Right atrium auricular region (tissue), 2 donors: Measurements from ENCODE around the gene GRB10. TPM values are rescaled to one million over a fixed set of nuclear protein-coding genes. Genes with fewer than 3 reads are reported as not detected.

Source experiments
- DNase-seq: peaks from one replicate; pipeline ENCODE4 v3.0.0-alpha.2; 2019; ENCODE audit warnings: low spot score
- H3K27ac ChIP-seq, 2 donors: fragments of 200-600 bp; sonication (generic); 1 replicate in 1 of 2; 2 replicates in 1 of 2; pipeline ENCODE4 v1.5.1; 2016 to 2019
- H3K27me3 ChIP-seq, 2 donors: fragments of 200-600 bp; sonication (generic); one replicate each; pipeline versions ENCODE4 v1.5.1 to v1.6.0; 2017 to 2019
- H3K36me3 ChIP-seq: fragments of 200-600 bp; sonication (generic); one replicate; pipeline ENCODE4 v1.5.1; 2016
- H3K4me1 ChIP-seq, 2 donors: fragments of 200-600 bp; sonication (generic); one replicate each; pipeline versions ENCODE4 v1.5.1 to v1.6.0; 2017 to 2019
- H3K4me3 ChIP-seq, 2 donors: fragments of 200-600 bp; sonication (generic); 1 replicate in 1 of 2; 2 replicates in 1 of 2; pipeline ENCODE4 v1.5.1; 2017 to 2019; ENCODE audit warnings: mild to moderate bottlenecking in 1 of 2, moderate library complexity in 1 of 2
- H3K9me3 ChIP-seq, 2 donors: fragments of 200-600 bp; sonication (generic); one replicate each; pipeline ENCODE4 v1.5.1; 2019
- total RNA-seq, 2 donors: library from RNA; depleted of rRNA; stranded (reverse); fragments of >200 nt; gene quantifications; one replicate each; pipeline ENCODE4 v1.1.0, GENCODE V29; 2016
- TF ChIP-seq, protein P1 (sequence below), 2 donors: fragments of 200-600 bp; sonication (generic); IDR thresholded peaks; one replicate each; pipeline ENCODE4 v1.5.1; 2019; ENCODE audit warnings: antibody characterized with exemption in 2 of 2

GRB10 gene
- total RNA-seq, 2 donors from 2014 or later: 36.5 to 39.0 TPM

DNA sequence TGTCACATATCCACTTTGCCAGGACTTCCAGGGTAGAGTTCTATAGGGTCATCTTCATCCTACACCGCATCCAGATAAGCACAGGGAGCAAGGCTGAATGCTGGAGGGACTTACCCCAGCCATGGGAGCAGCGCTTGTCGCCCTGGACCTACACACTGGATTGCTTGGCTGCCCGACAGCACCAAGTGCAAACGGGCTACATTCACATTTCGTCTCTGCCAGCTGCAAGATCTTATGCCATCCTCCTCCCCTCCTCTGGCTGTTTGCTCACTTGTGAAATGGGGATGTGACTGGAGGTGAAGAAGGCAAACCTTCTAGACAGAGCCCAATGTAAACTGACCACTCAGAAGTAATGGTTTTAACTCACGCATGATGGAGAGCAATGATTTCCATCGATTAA lies 218.5 kb downstream of the GRB10 start:
- Histone ChIP-seq H3K4me1 (no peaks in the 10 kb centered on the region), H3K27ac (no peak overlapping the region), H3K36me3 (no peaks in the 10 kb centered on the region), H3K4me3 (no peak overlapping the region), H3K9me3 (no peaks in the 10 kb centered on the region), H3K27me3 (no peaks in the 10 kb centered on the region)
- no peak for DNase-seq
- TF ChIP-seq, protein P1, sequence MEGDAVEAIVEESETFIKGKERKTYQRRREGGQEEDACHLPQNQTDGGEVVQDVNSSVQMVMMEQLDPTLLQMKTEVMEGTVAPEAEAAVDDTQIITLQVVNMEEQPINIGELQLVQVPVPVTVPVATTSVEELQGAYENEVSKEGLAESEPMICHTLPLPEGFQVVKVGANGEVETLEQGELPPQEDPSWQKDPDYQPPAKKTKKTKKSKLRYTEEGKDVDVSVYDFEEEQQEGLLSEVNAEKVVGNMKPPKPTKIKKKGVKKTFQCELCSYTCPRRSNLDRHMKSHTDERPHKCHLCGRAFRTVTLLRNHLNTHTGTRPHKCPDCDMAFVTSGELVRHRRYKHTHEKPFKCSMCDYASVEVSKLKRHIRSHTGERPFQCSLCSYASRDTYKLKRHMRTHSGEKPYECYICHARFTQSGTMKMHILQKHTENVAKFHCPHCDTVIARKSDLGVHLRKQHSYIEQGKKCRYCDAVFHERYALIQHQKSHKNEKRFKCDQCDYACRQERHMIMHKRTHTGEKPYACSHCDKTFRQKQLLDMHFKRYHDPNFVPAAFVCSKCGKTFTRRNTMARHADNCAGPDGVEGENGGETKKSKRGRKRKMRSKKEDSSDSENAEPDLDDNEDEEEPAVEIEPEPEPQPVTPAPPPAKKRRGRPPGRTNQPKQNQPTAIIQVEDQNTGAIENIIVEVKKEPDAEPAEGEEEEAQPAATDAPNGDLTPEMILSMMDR (IDR thresholded peaks at IDR 0.05): no peak

DNA sequence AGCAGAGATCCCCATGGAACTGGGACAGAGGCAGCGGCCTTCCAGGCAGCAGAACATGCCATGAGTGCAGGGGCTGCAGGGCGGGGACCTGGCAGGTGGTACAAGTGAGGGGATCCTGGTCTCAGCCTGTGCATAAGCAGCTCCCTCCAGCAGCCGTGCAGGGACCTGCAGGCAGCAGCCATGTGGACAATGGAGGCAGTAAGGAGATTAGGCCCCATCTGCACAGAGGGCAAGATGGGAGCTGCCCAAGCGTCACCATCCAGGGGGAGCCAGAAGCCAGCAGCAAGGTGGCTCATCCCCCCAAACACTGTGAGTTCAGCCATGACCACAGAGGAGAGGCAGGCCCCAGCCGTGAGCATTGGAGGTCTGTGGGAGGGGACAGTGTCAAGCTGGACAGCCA lies 220.6 kb downstream of the GRB10 start:
- DNase-seq: no peak
- no peaks in the 10 kb centered on the region for H3K9me3 ChIP-seq
- TF ChIP-seq, protein P1 (IDR thresholded peaks at IDR 0.05): no peak
- no peaks in the 10 kb centered on the region for H3K27me3 ChIP-seq
- H3K4me1 ChIP-seq: no peaks in the 10 kb centered on the region
- H3K4me3 ChIP-seq: no peak overlapping the region
- no peaks in the 10 kb centered on the region for H3K36me3 ChIP-seq
- H3K27ac ChIP-seq: no peak overlapping the region

DNA sequence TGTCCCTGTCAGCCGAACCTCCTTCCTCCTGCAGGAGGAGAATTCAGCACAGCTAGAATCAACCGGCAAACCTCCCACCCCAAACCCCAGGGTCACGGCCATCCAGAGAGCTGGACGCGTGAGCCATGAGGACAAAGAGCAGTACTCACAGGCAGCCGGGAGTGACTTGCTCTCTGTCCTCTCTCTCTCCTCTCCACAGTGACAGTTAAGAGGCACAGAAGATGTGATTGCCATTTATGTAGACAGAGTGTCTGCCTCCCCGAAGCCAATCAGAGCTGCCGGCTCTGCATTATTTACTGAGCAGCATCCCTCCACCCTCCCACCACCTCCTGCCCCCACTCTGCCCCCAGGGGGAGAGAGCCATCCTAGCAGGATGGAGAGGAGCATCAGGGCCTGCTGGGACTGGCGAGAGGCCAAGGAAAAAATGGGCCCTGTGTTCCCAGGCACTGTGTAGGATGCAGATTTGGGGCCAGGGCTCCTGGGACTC lies 221.8 kb downstream of the GRB10 start:
- no peaks in the 10 kb centered on the region for H3K27me3 ChIP-seq
- TF ChIP-seq, protein P1 (IDR thresholded peaks at IDR 0.05): no peak
- H3K27ac ChIP-seq: no peak overlapping the region
- H3K36me3 ChIP-seq: no peaks in the 10 kb centered on the region
- no peak for DNase-seq
- H3K9me3 ChIP-seq: no peaks in the 10 kb centered on the region
- H3K4me3 ChIP-seq: no peak overlapping the region
- no peaks in the 10 kb centered on the region for H3K4me1 ChIP-seq

DNA sequence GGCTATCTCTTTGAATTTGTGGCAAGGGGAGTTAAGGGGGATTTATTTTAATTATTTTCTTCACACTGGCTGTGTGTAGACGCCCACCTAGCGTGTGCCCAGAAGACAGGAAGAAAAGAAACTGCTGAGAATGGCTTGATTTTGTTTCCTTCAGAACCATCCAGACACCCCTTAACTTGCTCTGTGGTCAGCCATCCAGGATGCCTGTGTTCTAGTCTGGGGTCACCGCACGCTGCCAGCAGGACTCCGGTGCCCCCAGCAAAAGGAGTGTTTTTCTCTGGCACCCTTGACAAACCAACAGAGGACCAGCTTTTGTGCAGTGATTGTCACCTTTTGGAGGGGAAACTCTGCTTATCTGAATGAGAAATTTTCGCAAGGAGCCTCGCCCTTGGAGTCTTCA lies 222.8 kb downstream of the GRB10 start:
- Histone ChIP-seq H3K27ac (no peak overlapping the region), H3K4me3 (no peak overlapping the region), H3K4me1 (no peaks in the 10 kb centered on the region), H3K36me3 (no peaks in the 10 kb centered on the region), H3K9me3 (no peaks in the 10 kb centered on the region), H3K27me3 (no peaks in the 10 kb centered on the region)
- TF ChIP-seq, protein P1 (IDR thresholded peaks at IDR 0.05): no peak
- no peak for DNase-seq

DNA sequence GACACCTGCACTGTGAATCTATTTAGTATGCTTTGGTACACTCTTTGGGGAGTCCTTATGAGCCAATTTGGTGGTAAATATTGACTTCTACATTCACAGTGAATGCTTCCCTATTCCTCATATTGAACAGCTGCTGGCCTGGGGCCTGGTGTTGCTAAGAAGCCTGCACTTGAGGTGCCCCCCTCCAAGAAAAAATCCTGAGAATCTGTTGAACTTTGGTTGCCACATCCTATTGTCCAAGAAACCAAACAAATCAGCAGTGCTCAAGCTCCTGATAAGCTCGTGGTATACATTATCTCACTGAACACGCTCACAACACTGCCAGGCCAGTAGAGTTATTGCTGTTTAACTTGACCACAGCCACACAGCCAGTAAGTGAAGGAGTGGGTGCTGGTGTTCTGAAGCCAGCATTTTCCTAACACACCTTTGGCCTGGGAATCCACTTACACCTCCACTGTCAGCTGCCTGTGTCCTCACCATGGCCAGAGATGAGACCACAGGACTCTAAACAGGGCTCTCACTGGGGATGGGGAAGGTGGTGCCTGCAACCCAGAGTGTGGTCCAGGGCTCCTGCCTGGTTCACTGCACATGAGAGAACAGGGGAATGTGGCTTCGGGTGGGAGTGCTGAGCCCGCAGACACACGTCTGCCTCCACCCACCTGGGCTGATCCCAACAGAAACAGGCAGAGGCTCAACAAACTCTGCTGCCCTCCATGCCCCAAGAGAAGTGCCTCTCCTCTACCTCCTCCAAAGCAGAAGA lies 224.2 kb downstream of the GRB10 start:
- H3K36me3 ChIP-seq: no peaks in the 10 kb centered on the region
- DNase-seq: no peak
- no peaks in the 10 kb centered on the region for H3K9me3 ChIP-seq
- TF ChIP-seq, protein P1 (IDR thresholded peaks at IDR 0.05): no peak
- no peaks in the 10 kb centered on the region for H3K4me1 ChIP-seq
- H3K27me3 ChIP-seq: no peaks in the 10 kb centered on the region
- no peak overlapping the region for H3K27ac ChIP-seq
- no peak overlapping the region for H3K4me3 ChIP-seq

DNA sequence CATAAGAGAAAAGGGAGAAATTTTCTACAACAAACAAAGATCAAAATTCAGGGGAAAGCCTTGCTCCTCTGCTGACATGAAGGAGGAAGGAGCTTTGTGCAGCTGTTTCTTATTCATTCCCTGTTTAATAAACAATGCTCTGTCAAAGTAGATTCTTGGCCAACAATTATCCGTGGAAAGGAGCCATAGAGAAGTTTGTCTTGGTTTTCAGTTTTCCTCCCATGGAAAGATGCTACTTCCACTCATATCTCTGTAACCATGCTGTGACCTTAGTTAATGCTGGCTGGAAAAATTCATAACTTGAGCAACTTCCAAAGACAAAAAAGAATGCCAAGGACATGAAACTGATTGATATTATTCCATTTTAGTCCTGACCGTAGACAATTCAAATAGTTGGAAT lies 225.6 kb downstream of the GRB10 start:
- DNase-seq: no peak
- no peaks in the 10 kb centered on the region for H3K4me1 ChIP-seq
- no peaks in the 10 kb centered on the region for H3K36me3 ChIP-seq
- TF ChIP-seq, protein P1 (IDR thresholded peaks at IDR 0.05): no peak
- no peak overlapping the region for H3K4me3 ChIP-seq
- no peaks in the 10 kb centered on the region for H3K9me3 ChIP-seq
- H3K27me3 ChIP-seq: no peaks in the 10 kb centered on the region
- H3K27ac ChIP-seq: no peak overlapping the region
